ENCODE results near the gene BEND2. TPM values are rescaled to one million over a fixed set of nuclear protein-coding genes. Genes with fewer than 3 reads are reported as not detected.

Gene BEND2
- total RNA-seq, 2 donors from 2014 or later = 3.9 TPM; not detected in 1

DNA sequence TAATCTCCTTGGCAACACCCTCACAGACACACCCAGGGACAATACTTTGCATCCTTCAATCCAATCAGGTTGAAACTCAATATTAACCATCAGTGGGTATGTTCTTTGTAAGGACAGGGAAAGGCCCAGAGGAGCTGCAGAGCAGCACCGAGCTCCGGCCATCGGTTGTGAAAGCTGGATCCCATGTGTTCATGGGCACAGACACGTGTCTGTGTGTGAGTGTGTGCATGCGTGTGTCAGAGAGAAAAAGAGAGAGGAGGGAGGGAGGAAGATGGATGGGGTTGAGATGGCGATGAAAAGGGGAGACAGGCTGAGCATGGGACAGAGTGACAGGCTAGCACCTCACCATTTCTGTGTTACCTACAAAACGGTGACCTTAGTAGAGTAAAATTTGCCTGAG lies 6.8 kb upstream of the BEND2 start:
- Histone ChIP-seq H3K4me1 (replicated peaks) (no peaks in the 10 kb centered on the region), H3K9me3 (no peaks in the 10 kb centered on the region), H3K36me3 (no peaks in the 10 kb centered on the region), H3K27me3 (replicated peaks; ENCODE audit: insufficient read depth) (no peaks in the 10 kb centered on the region), H3K4me3 (no peak overlapping the region), H3K27ac (no peak overlapping the region)
- intact Hi-C loops (cut with DNase I) = no loop called here
- no peak for DNase-seq (ENCODE audit: low spot score)
- TF ChIP-seq CTCF (IDR thresholded peaks at IDR 0.05) (no peak), POLR2AphosphoS5 (IDR thresholded peaks at IDR 0.05) (no peak), POLR2A (IDR thresholded peaks at IDR 0.05) (no peak)
- 93% methylated on average over 7 of the region's 7 CpGs for WGBS

DNA sequence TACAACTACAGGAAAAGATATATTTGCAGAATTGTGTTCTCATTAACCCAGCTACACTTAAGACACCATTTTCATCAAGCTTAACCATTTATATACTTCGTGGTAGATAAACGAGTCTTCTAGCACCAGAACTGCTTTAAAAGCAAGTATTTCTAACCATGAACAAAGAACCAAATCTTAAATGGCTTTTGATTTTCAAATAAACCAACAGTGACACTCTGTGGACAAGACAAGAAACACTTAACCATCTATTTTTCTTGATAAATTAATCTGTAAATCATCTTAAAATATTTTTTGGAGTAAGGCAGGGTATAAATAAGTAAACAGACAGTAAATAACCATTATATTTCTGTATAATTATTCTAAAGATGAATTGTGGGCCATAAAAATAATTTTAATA lies 10.2 kb downstream of the BEND2 start:
- 10% methylated on average over 2 of the region's 2 CpGs for WGBS
- H3K4me1 ChIP-seq (replicated peaks) = no peaks in the 10 kb centered on the region
- no peak overlapping the region for H3K27ac ChIP-seq
- no peaks in the 10 kb centered on the region for H3K9me3 ChIP-seq
- no peak for DNase-seq (ENCODE audit: low spot score)
- TF ChIP-seq CTCF (IDR thresholded peaks at IDR 0.05) (peak in 3 of 4 experiments; percentile 27 to 39 (median 37)), POLR2A (IDR thresholded peaks at IDR 0.05) (no peak)
- intact Hi-C loops (cut with DNase I) = no loop called here
- no peaks in the 10 kb centered on the region for H3K27me3 ChIP-seq (replicated peaks; ENCODE audit: insufficient read depth)
- no peaks in the 10 kb centered on the region for H3K36me3 ChIP-seq
- no peak overlapping the region for H3K4me3 ChIP-seq

GRCh38 chrX:18206657-18207056 lies 14.0 kb downstream of the BEND2 start:
- 86% methylated on average over 4 of the region's 8 CpGs for WGBS
- H3K36me3 ChIP-seq = no peaks in the 10 kb centered on the region
- H3K27ac ChIP-seq = no peak overlapping the region
- intact Hi-C loops (cut with DNase I) = loop anchor here (10.0 kb wide), 1 partner anchor 392 kb away; no protein-coding TSS in a partner anchor
- H3K9me3 ChIP-seq = no peaks in the 10 kb centered on the region
- no peaks in the 10 kb centered on the region for H3K27me3 ChIP-seq (replicated peaks; ENCODE audit: insufficient read depth)
- TF ChIP-seq POLR2AphosphoS5 (IDR thresholded peaks at IDR 0.05) (no peak), CTCF (IDR thresholded peaks at IDR 0.05) (no peak), POLR2A (IDR thresholded peaks at IDR 0.05) (no peak)
- no peak overlapping the region for H3K4me3 ChIP-seq
- no peak for DNase-seq (ENCODE audit: low spot score)
- no peaks in the 10 kb centered on the region for H3K4me1 ChIP-seq (replicated peaks)

- WGBS = 92% methylated on average over 5 of the region's 5 CpGs
- no peaks in the 10 kb centered on the region for H3K27me3 ChIP-seq (replicated peaks; ENCODE audit: insufficient read depth)
- intact Hi-C loops (cut with DNase I) = loop anchor here (10.0 kb wide), 1 partner anchor 389 kb away; no protein-coding TSS in a partner anchor
- H3K9me3 ChIP-seq = no peaks in the 10 kb centered on the region
- DNase-seq (ENCODE audit: low spot score) = no peak
- no peak for TF ChIP-seq POLR2AphosphoS5 (IDR thresholded peaks at IDR 0.05)
- no peak for TF ChIP-seq POLR2A (IDR thresholded peaks at IDR 0.05)
- TF ChIP-seq CTCF (IDR thresholded peaks at IDR 0.05) = no peak
- no peak overlapping the region for H3K27ac ChIP-seq
- H3K4me3 ChIP-seq = no peak overlapping the region
- H3K36me3 ChIP-seq = no peaks in the 10 kb centered on the region
- no peaks in the 10 kb centered on the region for H3K4me1 ChIP-seq (replicated peaks)
Observed at GRCh38 chrX:18203631-18204030, 17.1 kb downstream of the BEND2 start.

DNA sequence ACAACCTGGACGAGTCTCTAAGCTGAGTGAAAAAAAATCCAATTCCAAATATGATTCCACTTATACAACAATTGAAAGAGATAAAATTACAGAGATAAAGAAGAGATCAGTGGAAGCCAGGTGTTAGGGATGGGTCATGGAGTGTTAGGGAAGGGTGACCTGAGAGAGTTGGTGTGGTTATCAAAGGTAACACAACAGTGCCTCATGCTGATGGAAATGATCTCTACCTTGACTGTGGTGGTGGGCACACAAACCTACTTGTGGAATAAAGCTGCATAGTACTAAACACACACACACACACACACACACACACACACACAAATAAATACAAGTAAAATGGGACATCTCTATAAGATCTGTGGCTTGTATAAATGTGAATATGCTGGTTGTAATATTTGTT lies 26.0 kb downstream of the BEND2 start:
- intact Hi-C loops (cut with DNase I) = no loop called here
- Histone ChIP-seq H3K4me3 (no peak overlapping the region), H3K27ac (no peak overlapping the region), H3K27me3 (replicated peaks; ENCODE audit: insufficient read depth) (no peaks in the 10 kb centered on the region), H3K4me1 (replicated peaks) (no peaks in the 10 kb centered on the region), H3K9me3 (no peaks in the 10 kb centered on the region), H3K36me3 (no peaks in the 10 kb centered on the region)
- no peak for DNase-seq (ENCODE audit: low spot score)
- 40% methylated on average over 1 of the region's 1 CpG for WGBS
- TF ChIP-seq POLR2A (IDR thresholded peaks at IDR 0.05) = no peak
- TF ChIP-seq POLR2AphosphoS5 (IDR thresholded peaks at IDR 0.05) = no peak
- TF ChIP-seq CTCF (IDR thresholded peaks at IDR 0.05) = no peak
